Cardiac ventricle fibroblast (primary cell): ENCODE data around the gene PLXNA1. TPM values are rescaled to one million over a fixed set of nuclear protein-coding genes. Genes with fewer than 3 reads are reported as not detected.

Source experiments
- total RNA-seq: library from RNA; depleted of rRNA; stranded (reverse); fragments of >200 nt; gene quantifications from 2 replicates; pipeline ENCODE4 v1.2.3, GENCODE V29; 2015

PLXNA1 gene
- total RNA-seq: 33.6 and 34.7 TPM in 2 replicates

DNA sequence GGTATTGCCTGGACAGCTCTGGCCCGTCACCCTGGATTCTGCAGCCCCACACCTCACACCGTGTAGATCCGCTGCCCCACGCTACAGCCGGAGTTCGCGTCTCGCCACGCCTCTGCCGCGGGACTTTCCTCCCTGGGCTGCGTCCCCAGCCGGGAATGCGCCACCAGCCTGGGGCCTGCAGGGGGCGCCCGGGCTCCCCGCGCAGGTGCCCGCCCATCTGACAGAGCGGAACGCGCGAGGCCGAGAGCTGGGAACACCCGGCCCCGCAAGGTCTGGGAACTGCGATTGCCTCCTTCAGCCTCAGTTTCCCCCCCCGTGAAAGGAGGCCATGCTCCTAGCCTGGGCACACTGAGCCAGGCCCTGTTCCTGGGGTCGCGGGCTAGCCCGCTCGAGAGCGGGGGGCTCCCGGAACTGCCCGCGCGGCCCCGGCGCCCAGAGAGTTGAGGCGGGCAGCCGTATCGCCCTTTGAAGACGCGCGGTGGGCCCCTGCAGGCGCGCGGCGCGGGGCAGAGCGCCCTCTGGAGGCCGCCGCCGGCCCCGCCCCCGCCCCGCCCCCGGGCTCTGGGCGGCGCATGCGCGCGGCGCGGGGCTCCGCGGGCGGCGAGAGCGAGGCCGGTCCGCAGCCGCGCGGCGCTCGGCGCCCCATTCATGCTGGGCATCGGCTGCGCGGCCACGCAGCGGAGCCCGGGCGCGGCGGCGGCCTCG, at the start of gene PLXNA1:
Gene PLXNA1 (plus strand): TSS at position 645 of the 705 bp plus-strand sequence. CDS start 5,479 bp downstream, outside the sequence.

Other genes with a start within 250 kb of the PLXNA1 start
- gene PRR23E, start 210.0 kb downstream of the PLXNA1 start, total RNA-seq: not detected in 2 replicates